NOMO-1 treated with DMSO at 0.1 percent for 48 hours (cell line): ENCODE results near the gene TTC34.

Experiments used
- DNase-seq: peaks from one replicate; lab custom pipeline; 2025; ENCODE audit not compliant: unreplicated experiment; lab: John Stamatoyannopoulos, UW

TTC34 gene

GRCh38 chr1:2595261-2595811 lies 206.2 kb downstream of the TTC34 start:
- no peak for DNase-seq

GRCh38 chr1:2594641-2595131 lies 206.8 kb downstream of the TTC34 start:
- DNase-seq: no peak

GRCh38 chr1:2594001-2594640 lies 207.4 kb downstream of the TTC34 start:
- no peak for DNase-seq

- DNase-seq: no peak
These were observed 208.1 kb downstream of the TTC34 start for GRCh38 chr1:2593251-2593878.

GRCh38 chr1:2592672-2593071 lies 208.8 kb downstream of the TTC34 start:
- DNase-seq: peak; percentile 26

GRCh38 chr1:2591581-2592261 lies 209.8 kb downstream of the TTC34 start:
- DNase-seq: no peak

- no peak for DNase-seq
These were observed 210.3 kb downstream of the TTC34 start for GRCh38 chr1:2591233-2591580.

- DNase-seq: no peak
These were observed 211.0 kb downstream of the TTC34 start for GRCh38 chr1:2590233-2591141.

GRCh38 chr1:2589431-2590232 lies 211.9 kb downstream of the TTC34 start:
- no peak for DNase-seq

GRCh38 chr1:2588661-2589430 lies 212.6 kb downstream of the TTC34 start:
- DNase-seq: no peak

GRCh38 chr1:2587860-2588571 lies 213.5 kb downstream of the TTC34 start:
- no peak for DNase-seq

GRCh38 chr1:2587071-2587859 lies 214.2 kb downstream of the TTC34 start:
- DNase-seq: no peak

GRCh38 chr1:2586154-2587070 lies 215.1 kb downstream of the TTC34 start, which contains the start of gene PRXL2B:
Gene PRXL2B, plus strand, starts transcription at chr1:2586777. Its CDS starts 109 bp downstream, at chr1:2586886.
- peak; percentile 97 for DNase-seq
